COR-L47 (cell line): Measurements from ENCODE around the gene HDAC1.

ENCODE experiments used
- DNase-seq: peaks from one replicate; lab custom pipeline; 2025; lab: John Stamatoyannopoulos, UW

Gene HDAC1

GRCh38 chr1:32330558-32331151 lies 38.8 kb downstream of the HDAC1 start:
- DNase-seq = no peak

GRCh38 chr1:32331549-32331948 lies 39.7 kb downstream of the HDAC1 start:
- DNase-seq = no peak

- no peak for DNase-seq
These were observed 40.6 kb downstream of the HDAC1 start for GRCh38 chr1:32332290-32333079.

- DNase-seq = no peak
These were observed 41.5 kb downstream of the HDAC1 start for GRCh38 chr1:32333251-32333963.

GRCh38 chr1:32334274-32334861 lies 42.5 kb downstream of the HDAC1 start:
- no peak for DNase-seq

GRCh38 chr1:32334864-32335534 lies 43.1 kb downstream of the HDAC1 start:
- DNase-seq = peak; percentile 55

- no peak for DNase-seq
These were observed 43.6 kb downstream of the HDAC1 start for GRCh38 chr1:32335535-32335789.

- peak; percentile 73 for DNase-seq
These were observed 44.1 kb downstream of the HDAC1 start, which contains the start of gene MARCKSL1 for GRCh38 chr1:32335790-32336590. Gene MARCKSL1 (minus strand): TSS chr1:32336233. CDS start chr1:32336033, 200 bp downstream.

GRCh38 chr1:32336591-32336932 lies 44.7 kb downstream of the HDAC1 start:
- no peak for DNase-seq

- DNase-seq = no peak
These were observed 45.2 kb downstream of the HDAC1 start for GRCh38 chr1:32336963-32337675.

- no peak for DNase-seq
These were observed 46.2 kb downstream of the HDAC1 start for GRCh38 chr1:32337855-32338636.

- DNase-seq = no peak
These were observed 46.8 kb downstream of the HDAC1 start for GRCh38 chr1:32338637-32339145.

- DNase-seq = no peak
These were observed 47.6 kb downstream of the HDAC1 start for GRCh38 chr1:32339363-32339978.

- DNase-seq = no peak
These were observed 49.4 kb downstream of the HDAC1 start for GRCh38 chr1:32341186-32341757.

GRCh38 chr1:32341971-32342370 lies 50.1 kb downstream of the HDAC1 start:
- no peak for DNase-seq

GRCh38 chr1:32342704-32343103 lies 50.8 kb downstream of the HDAC1 start:
- DNase-seq = no peak

GRCh38 chr1:32345289-32345827 lies 53.5 kb downstream of the HDAC1 start:
- no peak for DNase-seq

GRCh38 chr1:32346532-32347157 lies 54.8 kb downstream of the HDAC1 start:
- no peak for DNase-seq
